HCT116 (cell line): ENCODE data around the gene CST6. TPM values are rescaled to one million over a fixed set of nuclear protein-coding genes. Genes with fewer than 3 reads are reported as not detected.

Source experiments
- ATAC-seq: fragments of 200-7000 bp; cut with Tn5 transposase; 2 replicates; pipeline ENCODE4 v1.9.1; 2020; ENCODE audit warnings: mild to moderate bottlenecking, moderate library complexity
- BruUV-seq: library from RNA; stranded (reverse); fragments of 400-500 nt; replicated peaks from 2 replicates; lab custom pipeline; 2021; lab: Mats Ljungman, UMichigan
- CTCF ChIA-PET: fragments of 300-600 bp; sonication (Branson Sonifier 250); formaldehyde crosslinking; loops from one replicate; lab custom pipeline; 2021; ENCODE audit warnings: antibody characterized with exemption; lab: Charles Lee
- POLR2A ChIA-PET: fragments of 300-600, 350-600 bp; sonication (Branson Sonifier 250); formaldehyde crosslinking; loops from one replicate; lab custom pipeline; 2021; ENCODE audit warnings: antibody characterized with exemption; lab: Charles Lee
- RAD21 ChIA-PET, 2 experiments: fragments of 300-600 bp; sonication (Branson Sonifier 250); formaldehyde crosslinking; loops; one replicate each; lab custom pipeline; 2023; ENCODE audit warnings: low total read pairs in 2 of 2; ENCODE audit not compliant: uncharacterized antibody in 2 of 2, unreplicated experiment in 2 of 2, low non-redundant PET in 1 of 2; lab: Charles Lee
- DNase-seq: peaks from one replicate; pipeline ENCODE4 v3.0.0-alpha.2; 2010; ENCODE audit warnings: low read depth, low spot score
- H2AFZ ChIP-seq: fragments of 200-600 bp; shearing (Covaris generic), sonication (generic); 2 replicates; pipeline ENCODE4 v1.6.1; 2017; ENCODE audit warnings: low read depth, mixed run types, mixed read lengths, antibody characterized with exemption, low read length; ENCODE audit not compliant: poor library complexity, severe bottlenecking
- H3K27ac ChIP-seq: 2 replicates; pipeline ENCODE4 v1.5.1; 2012; ENCODE audit warnings: low read depth, low read length
- H3K27me3 ChIP-seq: fragments of 200-600 bp; sonication (generic); 2 replicates; pipeline ENCODE4 v1.6.1; 2016; ENCODE audit warnings: mixed run types, low read length, mixed read lengths; ENCODE audit not compliant: insufficient read depth
- H3K36me3 ChIP-seq, 2 experiments: fragments of 200-500 bp in 1 of 2; fragments of 200-600 bp in 1 of 2; sonication (Bioruptor generic) in 1 of 2; sonication (generic) in 1 of 2; 2 replicates each; pipeline versions ENCODE4 v1.5.1 to v1.6.1; 2014 to 2016; ENCODE audit warnings: low read length in 2 of 2, inconsistent platforms in 1 of 2, mixed read lengths in 1 of 2, mixed run types in 1 of 2; ENCODE audit not compliant: insufficient read depth in 2 of 2, control insufficient read depth in 1 of 2
- H3K4me1 ChIP-seq, 2 experiments: fragments of 200-600 bp in 1 of 2; sonication (generic) in 1 of 2; 2 replicates each; pipeline versions ENCODE4 v1.5.1 to v1.6.1; 2012 to 2017; ENCODE audit warnings: low read length in 2 of 2, inconsistent platforms in 1 of 2, mild to moderate bottlenecking in 1 of 2, mixed read lengths in 1 of 2, mixed run types in 1 of 2, moderate library complexity in 1 of 2; ENCODE audit not compliant: insufficient read depth in 2 of 2, control insufficient read depth in 1 of 2
- H3K4me2 ChIP-seq: fragments of 200-600 bp; sonication (generic); 2 replicates; pipeline ENCODE4 v1.6.1; 2017; ENCODE audit warnings: mixed run types, low read length, mixed read lengths
- H3K4me3 ChIP-seq, 2 experiments: fragments of 200-600 bp in 1 of 2; sonication (generic) in 1 of 2; replicated peaks in 1 of 2; 2 replicates each; pipeline ENCODE4 v1.5.1; 2011 to 2016; ENCODE audit warnings: low read length in 2 of 2, control low read depth in 1 of 2, low read depth in 1 of 2, mild to moderate bottlenecking in 1 of 2, mixed read lengths in 1 of 2, mixed run types in 1 of 2
- H3K79me2 ChIP-seq: fragments of 200-600 bp; sonication (generic); 2 replicates; pipeline ENCODE4 v1.6.1; 2017; ENCODE audit warnings: mild to moderate bottlenecking, mixed run types, low read length, moderate library complexity, mixed read lengths; ENCODE audit not compliant: insufficient read depth
- H3K9ac ChIP-seq: fragments of 200-600 bp; sonication (generic); 2 replicates; pipeline ENCODE4 v1.6.1; 2016; ENCODE audit warnings: low read length, mixed read lengths
- H3K9me2 ChIP-seq: fragments of 200-600 bp; sonication (generic), shearing (Covaris generic); 2 replicates; pipeline ENCODE4 v1.6.1; 2017; ENCODE audit warnings: mixed run types, mild to moderate bottlenecking, moderate library complexity; ENCODE audit not compliant: insufficient read depth
- H3K9me3 ChIP-seq, 2 experiments: fragments of 200-500 bp in 1 of 2; fragments of 200-600 bp in 1 of 2; sonication (Bioruptor generic) in 1 of 2; sonication (generic) in 1 of 2; 2 replicates each; pipeline ENCODE4 v1.6.1; 2014 to 2017; ENCODE audit warnings: low read length in 2 of 2, mixed read lengths in 2 of 2, inconsistent platforms in 1 of 2, low read depth in 1 of 2, mild to moderate bottlenecking in 1 of 2, mixed run types in 1 of 2, moderate library complexity in 1 of 2; ENCODE audit not compliant: control insufficient read depth in 1 of 2, insufficient read depth in 1 of 2
- H4K20me1 ChIP-seq: fragments of 200-600 bp; sonication (generic), shearing (Covaris generic); 2 replicates; pipeline ENCODE4 v1.6.1; 2017; ENCODE audit warnings: mixed run types, mild to moderate bottlenecking, moderate library complexity; ENCODE audit not compliant: insufficient read depth
- CBX3 ChIP-seq: IDR thresholded peaks from 2 replicates; pipeline ENCODE4 v1.6.1; 2012; ENCODE audit warnings: low read depth
- ELF1 ChIP-seq: IDR thresholded peaks from 2 replicates; pipeline ENCODE4 v1.6.1; 2012; ENCODE audit warnings: low read depth, borderline replicate concordance
- EZH2 ChIP-seq: fragments of 200-600 bp; sonication (generic); IDR thresholded peaks from 2 replicates; pipeline ENCODE4 v1.6.1; 2017; ENCODE audit warnings: antibody characterized with exemption, mixed run types
- EZH2phosphoT487 ChIP-seq: fragments of 200-600 bp; IDR thresholded peaks from 2 replicates; pipeline ENCODE4 v1.6.1; 2018; ENCODE audit warnings: antibody characterized with exemption, borderline replicate concordance
- FOSL1 ChIP-seq: IDR thresholded peaks from 2 replicates; pipeline ENCODE4 v1.6.1; 2012; ENCODE audit warnings: low read depth
- JUND ChIP-seq: IDR thresholded peaks from 2 replicates; pipeline ENCODE4 v1.6.1; 2012
- POLR2A ChIP-seq: IDR thresholded peaks from 2 replicates; pipeline ENCODE4 v1.7.0; 2011; ENCODE audit warnings: borderline replicate concordance; ENCODE audit not compliant: insufficient read depth, insufficient read length; ENCODE audit errors: extremely low read depth
- POLR2AphosphoS5 ChIP-seq: IDR thresholded peaks from 2 replicates; pipeline ENCODE4 v1.6.1; 2011; ENCODE audit warnings: mild to moderate bottlenecking, low read depth, low read length, moderate library complexity
- SIN3A ChIP-seq: IDR thresholded peaks from 2 replicates; pipeline ENCODE4 v1.6.1; 2012; ENCODE audit warnings: low read depth
- SP1 ChIP-seq: IDR thresholded peaks from 2 replicates; pipeline ENCODE4 v1.6.1; 2012; ENCODE audit warnings: low read depth
- SRF ChIP-seq: IDR thresholded peaks from 2 replicates; pipeline ENCODE4 v1.6.1; 2012; ENCODE audit warnings: low read depth
- ZFX ChIP-seq: fragments of 450-650 bp; IDR thresholded peaks from 2 replicates; pipeline ENCODE4 v1.6.1; 2017
- ZNF274 ChIP-seq: fragments of 200-500 bp; sonication (Bioruptor generic); IDR thresholded peaks from 2 replicates; pipeline ENCODE4 v1.6.1; 2014; ENCODE audit warnings: mild to moderate bottlenecking, low read depth, low read length, inconsistent platforms
- intact Hi-C: fragments of 100-400 bp; cut with micrococcal nuclease; formaldehyde crosslinking; loops from 2 replicates; pipeline ENCODE4 v1.10.0; 2022
- total RNA-seq: library from RNA; stranded (reverse); gene quantifications from one replicate; pipeline ENCODE4 v1.2.1, GENCODE V29; 2021; ENCODE audit not compliant: unreplicated experiment
- TF ChIP-seq, protein P1 (sequence below), 3 experiments: fragments of 200-600 bp in 1 of 3; sonication (generic) in 1 of 3; IDR thresholded peaks in 2 of 3; conservative IDR thresholded peaks in 1 of 3; 2 replicates each; pipeline ENCODE4 v1.5.1; 2012 to 2017; ENCODE audit warnings: low read depth in 2 of 3, low read length in 2 of 3, antibody characterized with exemption in 1 of 3, borderline replicate concordance in 1 of 3, control low read depth in 1 of 3, mild to moderate bottlenecking in 1 of 3, mixed read lengths in 1 of 3, mixed run types in 1 of 3, moderate library complexity in 1 of 3; ENCODE audit not compliant: insufficient read depth in 1 of 3
- TF ChIP-seq, protein P2 (sequence below): IDR thresholded peaks from 2 replicates; pipeline ENCODE4 v1.6.1; 2011; ENCODE audit warnings: mild to moderate bottlenecking, low read length, moderate library complexity; ENCODE audit not compliant: insufficient replicate concordance; ENCODE audit errors: extremely low read depth

Gene CST6
- total RNA-seq, 1 experiment from 2014 or later, result 68.1 TPM

DNA sequence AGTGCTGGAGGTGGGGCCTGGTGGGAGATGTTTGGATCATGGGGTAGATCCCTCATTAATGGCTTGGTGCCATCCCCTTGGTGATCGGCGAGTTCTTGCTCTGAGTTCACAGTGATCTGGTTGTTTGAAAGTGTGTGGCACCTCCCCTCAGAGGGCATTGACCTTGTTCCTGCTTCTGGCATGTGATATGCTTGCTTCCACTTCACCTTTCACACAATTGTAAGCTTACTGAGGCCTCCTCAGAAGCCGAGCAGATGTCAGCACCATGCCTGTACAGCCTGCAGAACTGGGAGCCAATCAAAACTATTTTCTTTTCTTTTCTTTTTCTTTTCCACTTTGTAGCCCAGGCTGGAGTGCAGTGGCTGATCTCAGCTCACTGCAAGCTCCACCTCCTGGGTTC, 25.5 kb downstream of the CST6 start:
- Histone ChIP-seq H3K9me2 (no peaks in the 10 kb centered on the region), H3K36me3 (no peaks in the 10 kb centered on the region), H3K9me3 (no peaks in the 10 kb centered on the region), H3K79me2 (no peaks in the 10 kb centered on the region), H3K4me3 (no peak overlapping the region), H3K27me3 (no peaks in the 10 kb centered on the region), H3K9ac (no peak overlapping the region), H3K4me2 (no peak overlapping the region), H4K20me1 (no peaks in the 10 kb centered on the region), H2AFZ (no peak overlapping the region), H3K27ac (no peak overlapping the region), H3K4me1 (no peaks in the 10 kb centered on the region)
- intact Hi-C loops, result no loop called here
- CTCF ChIA-PET, result no interaction called here
- BruUV-seq, result no TSS peak
- POLR2A ChIA-PET, result no interaction called here
- DNase-seq (no peak), ATAC-seq (no peak)
- TF ChIP-seq POLR2A, result no peak
- no peak for TF ChIP-seq EZH2
- no peak for TF ChIP-seq FOSL1
- no peak for TF ChIP-seq POLR2AphosphoS5
- TF ChIP-seq, protein P1, sequence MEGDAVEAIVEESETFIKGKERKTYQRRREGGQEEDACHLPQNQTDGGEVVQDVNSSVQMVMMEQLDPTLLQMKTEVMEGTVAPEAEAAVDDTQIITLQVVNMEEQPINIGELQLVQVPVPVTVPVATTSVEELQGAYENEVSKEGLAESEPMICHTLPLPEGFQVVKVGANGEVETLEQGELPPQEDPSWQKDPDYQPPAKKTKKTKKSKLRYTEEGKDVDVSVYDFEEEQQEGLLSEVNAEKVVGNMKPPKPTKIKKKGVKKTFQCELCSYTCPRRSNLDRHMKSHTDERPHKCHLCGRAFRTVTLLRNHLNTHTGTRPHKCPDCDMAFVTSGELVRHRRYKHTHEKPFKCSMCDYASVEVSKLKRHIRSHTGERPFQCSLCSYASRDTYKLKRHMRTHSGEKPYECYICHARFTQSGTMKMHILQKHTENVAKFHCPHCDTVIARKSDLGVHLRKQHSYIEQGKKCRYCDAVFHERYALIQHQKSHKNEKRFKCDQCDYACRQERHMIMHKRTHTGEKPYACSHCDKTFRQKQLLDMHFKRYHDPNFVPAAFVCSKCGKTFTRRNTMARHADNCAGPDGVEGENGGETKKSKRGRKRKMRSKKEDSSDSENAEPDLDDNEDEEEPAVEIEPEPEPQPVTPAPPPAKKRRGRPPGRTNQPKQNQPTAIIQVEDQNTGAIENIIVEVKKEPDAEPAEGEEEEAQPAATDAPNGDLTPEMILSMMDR (IDR thresholded peaks at IDR 0.05 in 2 of 3, conservative IDR thresholded peaks at IDR 0.05 in 1 of 3; ENCODE audit: borderline replicate concordance in 1 of 3, insufficient read depth in 1 of 3, low read depth in 2 of 3, low read length in 2 of 3), result no peak
- no peak for TF ChIP-seq SRF
- RAD21 ChIA-PET, result no interaction called here

DNA sequence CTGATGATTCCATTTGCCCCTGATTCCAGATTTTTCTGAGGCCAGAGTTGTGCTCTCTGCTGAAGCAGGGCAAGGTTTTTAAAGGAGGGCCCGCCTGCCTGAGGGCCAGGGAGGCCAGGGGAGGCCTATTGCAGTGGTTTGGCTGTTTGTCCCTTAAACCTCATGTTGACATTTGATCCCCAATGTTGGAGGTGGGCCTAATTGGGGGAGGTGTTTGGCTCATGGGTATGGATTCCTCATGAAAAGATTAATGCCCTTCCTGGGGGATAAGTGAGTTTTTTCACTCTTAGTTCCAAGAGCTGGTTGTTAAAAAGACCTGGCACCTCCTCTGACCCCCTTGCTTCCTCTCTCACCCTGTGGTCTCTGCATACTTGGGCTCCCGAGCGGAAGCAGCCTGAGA, 28.0 kb downstream of the CST6 start:
- no peak for ATAC-seq
- no peaks in the 10 kb centered on the region for H3K79me2 ChIP-seq
- no peaks in the 10 kb centered on the region for H3K9me3 ChIP-seq
- no TSS peak for BruUV-seq
- H3K4me3 ChIP-seq, result no peak overlapping the region
- no peak overlapping the region for H3K4me2 ChIP-seq
- no peak overlapping the region for H3K9ac ChIP-seq
- RAD21 ChIA-PET, result no interaction called here
- no peaks in the 10 kb centered on the region for H3K27me3 ChIP-seq
- intact Hi-C loops, result no loop called here
- DNase-seq, result no peak
- H3K9me2 ChIP-seq, result no peaks in the 10 kb centered on the region
- no peak overlapping the region for H3K27ac ChIP-seq
- no peaks in the 10 kb centered on the region for H4K20me1 ChIP-seq
- no peak overlapping the region for H2AFZ ChIP-seq
- no peaks in the 10 kb centered on the region for H3K36me3 ChIP-seq
- peaks cover 0 to 1% of the 10 kb centered on the region in 2 experiments; a peak in 2 of 4 replicates for H3K4me1 ChIP-seq
- POLR2A ChIA-PET, result no interaction called here
- CTCF ChIA-PET, result no interaction called here
- TF ChIP-seq SIN3A (no peak), JUND (no peak), CBX3 (no peak), SRF (no peak), ZFX (no peak), FOSL1 (no peak), EZH2phosphoT487 (no peak), ELF1 (no peak), ZNF274 (no peak), SP1 (no peak)
- TF ChIP-seq, protein P2, sequence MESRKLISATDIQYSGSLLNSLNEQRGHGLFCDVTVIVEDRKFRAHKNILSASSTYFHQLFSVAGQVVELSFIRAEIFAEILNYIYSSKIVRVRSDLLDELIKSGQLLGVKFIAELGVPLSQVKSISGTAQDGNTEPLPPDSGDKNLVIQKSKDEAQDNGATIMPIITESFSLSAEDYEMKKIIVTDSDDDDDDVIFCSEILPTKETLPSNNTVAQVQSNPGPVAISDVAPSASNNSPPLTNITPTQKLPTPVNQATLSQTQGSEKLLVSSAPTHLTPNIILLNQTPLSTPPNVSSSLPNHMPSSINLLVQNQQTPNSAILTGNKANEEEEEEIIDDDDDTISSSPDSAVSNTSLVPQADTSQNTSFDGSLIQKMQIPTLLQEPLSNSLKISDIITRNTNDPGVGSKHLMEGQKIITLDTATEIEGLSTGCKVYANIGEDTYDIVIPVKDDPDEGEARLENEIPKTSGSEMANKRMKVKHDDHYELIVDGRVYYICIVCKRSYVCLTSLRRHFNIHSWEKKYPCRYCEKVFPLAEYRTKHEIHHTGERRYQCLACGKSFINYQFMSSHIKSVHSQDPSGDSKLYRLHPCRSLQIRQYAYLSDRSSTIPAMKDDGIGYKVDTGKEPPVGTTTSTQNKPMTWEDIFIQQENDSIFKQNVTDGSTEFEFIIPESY, result no peak
